ENCODE data around the gene RPL13. TPM values are rescaled to one million over a fixed set of nuclear protein-coding genes. Genes with fewer than 3 reads are reported as not detected.
A peak's percentile ranks its signal among the peaks of the same experiment; 100 is the strongest.

The RPL13 gene
- total and polyA plus RNA-seq, 2 of the 13 experiments (the other 11 are each of a cell fraction or from before 2014, with no cell fraction given), result 2,988 to 4,411 TPM

DNA sequence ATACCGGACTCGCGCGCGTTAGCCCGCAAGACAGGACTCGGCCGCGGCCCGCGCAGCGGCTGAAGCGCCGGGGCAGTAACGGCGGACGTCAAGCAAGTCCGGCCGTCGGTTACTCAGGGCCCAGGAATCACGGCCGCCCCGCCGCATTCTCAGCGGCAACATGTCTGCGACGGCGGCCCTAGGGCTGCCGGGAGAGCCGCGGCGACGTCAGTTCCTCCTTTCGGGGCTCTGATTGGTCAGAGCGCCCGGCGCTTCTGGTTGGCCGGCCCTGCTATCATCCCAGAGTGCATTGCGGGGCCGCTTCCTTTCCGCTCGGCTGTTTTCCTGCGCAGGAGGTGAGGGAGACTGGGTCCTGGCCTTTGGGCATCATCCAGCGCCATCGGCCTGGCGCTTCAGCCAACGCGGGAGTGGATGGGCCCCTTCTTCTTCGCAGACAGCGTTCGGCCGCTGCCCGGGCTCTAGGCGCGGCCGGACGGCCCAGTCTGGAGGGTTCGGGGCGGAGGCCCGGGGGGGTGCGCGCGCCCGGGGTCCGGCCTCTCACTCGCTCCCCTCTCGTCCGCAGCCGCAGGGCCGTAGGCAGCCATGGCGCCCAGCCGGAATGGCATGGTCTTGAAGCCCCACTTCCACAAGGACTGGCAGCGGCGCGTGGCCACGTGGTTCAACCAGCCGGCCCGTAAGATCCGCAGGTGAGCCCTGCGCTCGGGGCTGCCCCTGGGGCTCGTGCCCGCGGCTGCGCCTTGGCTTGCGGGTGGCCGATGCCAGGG lies at the start of gene RPL13 (continued):
- peak; percentile 86; the same call in 1 of the 2 replicates for TF ChIP-seq NAIF1 (CRISPR knock-in tag; IDR thresholded peaks at IDR 0.05; ENCODE audit: borderline replicate concordance)
- TF ChIP-seq, protein P1, sequence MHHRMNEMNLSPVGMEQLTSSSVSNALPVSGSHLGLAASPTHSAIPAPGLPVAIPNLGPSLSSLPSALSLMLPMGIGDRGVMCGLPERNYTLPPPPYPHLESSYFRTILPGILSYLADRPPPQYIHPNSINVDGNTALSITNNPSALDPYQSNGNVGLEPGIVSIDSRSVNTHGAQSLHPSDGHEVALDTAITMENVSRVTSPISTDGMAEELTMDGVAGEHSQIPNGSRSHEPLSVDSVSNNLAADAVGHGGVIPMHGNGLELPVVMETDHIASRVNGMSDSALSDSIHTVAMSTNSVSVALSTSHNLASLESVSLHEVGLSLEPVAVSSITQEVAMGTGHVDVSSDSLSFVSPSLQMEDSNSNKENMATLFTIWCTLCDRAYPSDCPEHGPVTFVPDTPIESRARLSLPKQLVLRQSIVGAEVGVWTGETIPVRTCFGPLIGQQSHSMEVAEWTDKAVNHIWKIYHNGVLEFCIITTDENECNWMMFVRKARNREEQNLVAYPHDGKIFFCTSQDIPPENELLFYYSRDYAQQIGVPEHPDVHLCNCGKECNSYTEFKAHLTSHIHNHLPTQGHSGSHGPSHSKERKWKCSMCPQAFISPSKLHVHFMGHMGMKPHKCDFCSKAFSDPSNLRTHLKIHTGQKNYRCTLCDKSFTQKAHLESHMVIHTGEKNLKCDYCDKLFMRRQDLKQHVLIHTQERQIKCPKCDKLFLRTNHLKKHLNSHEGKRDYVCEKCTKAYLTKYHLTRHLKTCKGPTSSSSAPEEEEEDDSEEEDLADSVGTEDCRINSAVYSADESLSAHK (CRISPR knock-in tag; IDR thresholded peaks at IDR 0.05; ENCODE audit: borderline replicate concordance), result 0 out of 2 replicates have a peak, but pooled peaks have one; percentile 41
- TF ChIP-seq MEIS2 (CRISPR knock-in tag; IDR thresholded peaks at IDR 0.05), result peak; percentile 70
- TF ChIP-seq, protein P2, sequence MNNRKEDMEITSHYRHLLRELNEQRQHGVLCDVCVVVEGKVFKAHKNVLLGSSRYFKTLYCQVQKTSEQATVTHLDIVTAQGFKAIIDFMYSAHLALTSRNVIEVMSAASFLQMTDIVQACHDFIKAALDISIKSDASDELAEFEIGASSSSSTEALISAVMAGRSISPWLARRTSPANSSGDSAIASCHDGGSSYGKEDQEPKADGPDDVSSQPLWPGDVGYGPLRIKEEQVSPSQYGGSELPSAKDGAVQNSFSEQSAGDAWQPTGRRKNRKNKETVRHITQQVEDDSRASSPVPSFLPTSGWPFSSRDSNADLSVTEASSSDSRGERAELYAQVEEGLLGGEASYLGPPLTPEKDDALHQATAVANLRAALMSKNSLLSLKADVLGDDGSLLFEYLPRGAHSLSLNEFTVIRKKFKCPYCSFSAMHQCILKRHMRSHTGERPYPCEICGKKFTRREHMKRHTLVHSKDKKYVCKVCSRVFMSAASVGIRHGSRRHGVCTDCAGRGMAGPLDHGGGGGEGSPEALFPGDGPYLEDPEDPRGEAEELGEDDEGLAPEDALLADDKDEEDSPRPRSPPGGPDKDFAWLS (CRISPR knock-in tag; IDR thresholded peaks at IDR 0.05; ENCODE audit: borderline replicate concordance), result no peak; the same call in 1 of the 2 replicates
- TF ChIP-seq PRPF4 (IDR thresholded peaks at IDR 0.05; ENCODE audit: low read depth, low read length, poor library complexity, severe bottlenecking), result no peak
- no peak for TF ChIP-seq ZNF567 (CRISPR knock-in tag; IDR thresholded peaks at IDR 0.05; ENCODE audit: borderline replicate concordance)
- TF ChIP-seq TBX2 (CRISPR knock-in tag; IDR thresholded peaks at IDR 0.05; ENCODE audit: borderline replicate concordance), result no peak; the same call in 1 of the 2 replicates
- TF ChIP-seq ZZZ3 (CRISPR knock-in tag; IDR thresholded peaks at IDR 0.05; ENCODE audit: borderline replicate concordance), result peak; percentile 99
- peak; percentile 74 for TF ChIP-seq ZNF232 (CRISPR knock-in tag; IDR thresholded peaks at IDR 0.05; ENCODE audit: borderline replicate concordance)
- peak; percentile 83; the same call in 1 of the 2 replicates for TF ChIP-seq AHR (CRISPR knock-in tag; IDR thresholded peaks at IDR 0.05)
- TF ChIP-seq PLRG1 (conservative IDR thresholded peaks at IDR 0.05), result no peak
- TF ChIP-seq ZNF530 (CRISPR knock-in tag; IDR thresholded peaks at IDR 0.05; ENCODE audit: low read depth), result no peak; the same call in 1 of the 2 replicates
- peak; percentile 92 for TF ChIP-seq GTF2F1 (IDR thresholded peaks at IDR 0.05; ENCODE audit: low read length)
- TF ChIP-seq, protein P3, sequence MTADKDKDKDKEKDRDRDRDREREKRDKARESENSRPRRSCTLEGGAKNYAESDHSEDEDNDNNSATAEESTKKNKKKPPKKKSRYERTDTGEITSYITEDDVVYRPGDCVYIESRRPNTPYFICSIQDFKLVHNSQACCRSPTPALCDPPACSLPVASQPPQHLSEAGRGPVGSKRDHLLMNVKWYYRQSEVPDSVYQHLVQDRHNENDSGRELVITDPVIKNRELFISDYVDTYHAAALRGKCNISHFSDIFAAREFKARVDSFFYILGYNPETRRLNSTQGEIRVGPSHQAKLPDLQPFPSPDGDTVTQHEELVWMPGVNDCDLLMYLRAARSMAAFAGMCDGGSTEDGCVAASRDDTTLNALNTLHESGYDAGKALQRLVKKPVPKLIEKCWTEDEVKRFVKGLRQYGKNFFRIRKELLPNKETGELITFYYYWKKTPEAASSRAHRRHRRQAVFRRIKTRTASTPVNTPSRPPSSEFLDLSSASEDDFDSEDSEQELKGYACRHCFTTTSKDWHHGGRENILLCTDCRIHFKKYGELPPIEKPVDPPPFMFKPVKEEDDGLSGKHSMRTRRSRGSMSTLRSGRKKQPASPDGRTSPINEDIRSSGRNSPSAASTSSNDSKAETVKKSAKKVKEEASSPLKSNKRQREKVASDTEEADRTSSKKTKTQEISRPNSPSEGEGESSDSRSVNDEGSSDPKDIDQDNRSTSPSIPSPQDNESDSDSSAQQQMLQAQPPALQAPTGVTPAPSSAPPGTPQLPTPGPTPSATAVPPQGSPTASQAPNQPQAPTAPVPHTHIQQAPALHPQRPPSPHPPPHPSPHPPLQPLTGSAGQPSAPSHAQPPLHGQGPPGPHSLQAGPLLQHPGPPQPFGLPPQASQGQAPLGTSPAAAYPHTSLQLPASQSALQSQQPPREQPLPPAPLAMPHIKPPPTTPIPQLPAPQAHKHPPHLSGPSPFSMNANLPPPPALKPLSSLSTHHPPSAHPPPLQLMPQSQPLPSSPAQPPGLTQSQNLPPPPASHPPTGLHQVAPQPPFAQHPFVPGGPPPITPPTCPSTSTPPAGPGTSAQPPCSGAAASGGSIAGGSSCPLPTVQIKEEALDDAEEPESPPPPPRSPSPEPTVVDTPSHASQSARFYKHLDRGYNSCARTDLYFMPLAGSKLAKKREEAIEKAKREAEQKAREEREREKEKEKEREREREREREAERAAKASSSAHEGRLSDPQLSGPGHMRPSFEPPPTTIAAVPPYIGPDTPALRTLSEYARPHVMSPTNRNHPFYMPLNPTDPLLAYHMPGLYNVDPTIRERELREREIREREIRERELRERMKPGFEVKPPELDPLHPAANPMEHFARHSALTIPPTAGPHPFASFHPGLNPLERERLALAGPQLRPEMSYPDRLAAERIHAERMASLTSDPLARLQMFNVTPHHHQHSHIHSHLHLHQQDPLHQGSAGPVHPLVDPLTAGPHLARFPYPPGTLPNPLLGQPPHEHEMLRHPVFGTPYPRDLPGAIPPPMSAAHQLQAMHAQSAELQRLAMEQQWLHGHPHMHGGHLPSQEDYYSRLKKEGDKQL (CRISPR knock-in tag; IDR thresholded peaks at IDR 0.05; ENCODE audit: low read depth), result peak; percentile 68; the same call in 1 of the 2 replicates
- TF ChIP-seq SP2 (CRISPR knock-in tag; IDR thresholded peaks at IDR 0.05), result peak; percentile 77
- no peak for TF ChIP-seq ATF7 (IDR thresholded peaks at IDR 0.05)
- 0 out of 2 replicates have a peak, but pooled peaks have one; percentile 59 for TF ChIP-seq ATF7 (CRISPR knock-in tag; IDR thresholded peaks at IDR 0.05)
- no peak; the same call in none of the 2 replicates for TF ChIP-seq ZNF616 (CRISPR knock-in tag; IDR thresholded peaks at IDR 0.05; ENCODE audit: low read depth)
- peak; percentile 61; the same call in 1 of the 2 replicates for TF ChIP-seq HES4 (CRISPR knock-in tag; IDR thresholded peaks at IDR 0.05; ENCODE audit: borderline replicate concordance)
- TF ChIP-seq CAMTA2 (CRISPR knock-in tag; IDR thresholded peaks at IDR 0.05; ENCODE audit: borderline replicate concordance), result peak; percentile 98
